H1 (cell line): ENCODE results near the gene SLC6A20. TPM values are rescaled to one million over a fixed set of nuclear protein-coding genes. Genes with fewer than 3 reads are reported as not detected.

ENCODE experiments used
- CTCF ChIA-PET: fragments of 300-600 bp; sonication (Branson Sonifier 250); formaldehyde crosslinking; loops from one replicate; lab custom pipeline; 2021; ENCODE audit not compliant: partially characterized antibody; lab: Charles Lee
- POLR2A ChIA-PET: fragments of 300-600 bp; sonication (Branson Sonifier 250); formaldehyde crosslinking; loops from one replicate; lab custom pipeline; 2021; ENCODE audit warnings: inconsistent platforms; ENCODE audit not compliant: partially characterized antibody; lab: Charles Lee
- DNase-seq, 2 experiments: peaks; one replicate each; pipeline versions ENCODE4 v3.0.0 to v3.0.0-alpha.2; 2010 to 2022; ENCODE audit warnings: low spot score in 2 of 2, low read depth in 1 of 2, mixed read lengths in 1 of 2
- FAIRE-seq: peaks from 2 replicates; lab custom pipeline; 2011; peaks lifted over from hg19 to GRCh38; lab: Jason Lieb, UNC
- H2AFZ ChIP-seq: 2 replicates; pipeline ENCODE4 v1.8.1; 2012; ENCODE audit warnings: low read length, inconsistent platforms
- H2AK5ac ChIP-seq: 2 replicates; pipeline ENCODE4 v1.6.1; 2013; ENCODE audit warnings: low read depth, low read length
- H2BK120ac ChIP-seq: replicated peaks from 2 replicates; pipeline ENCODE3; 2013; ENCODE audit warnings: low read depth, low read length, inconsistent platforms
- H2BK12ac ChIP-seq: 2 replicates; pipeline ENCODE4 v1.6.1; 2013; ENCODE audit warnings: low read depth, low read length
- H2BK15ac ChIP-seq: 2 replicates; pipeline ENCODE4 v1.6.1; 2013; ENCODE audit warnings: low read length
- H2BK20ac ChIP-seq: 2 replicates; pipeline ENCODE4 v1.6.1; 2013; ENCODE audit warnings: low read length
- H2BK5ac ChIP-seq: 2 replicates; pipeline ENCODE4 v1.6.1; 2013; ENCODE audit warnings: low read depth, low read length
- H3K14ac ChIP-seq: 2 replicates; pipeline ENCODE4 v1.6.1; 2013; ENCODE audit warnings: inconsistent platforms; ENCODE audit not compliant: insufficient read length
- H3K18ac ChIP-seq: 2 replicates; pipeline ENCODE4 v1.6.1; 2013; ENCODE audit warnings: low read length; ENCODE audit errors: extremely low read depth
- H3K23ac ChIP-seq: 2 replicates; pipeline ENCODE4 v1.6.1; 2013; ENCODE audit warnings: inconsistent platforms; ENCODE audit not compliant: insufficient read length
- H3K23me2 ChIP-seq: 2 replicates; pipeline ENCODE4 v1.6.1; 2013; ENCODE audit warnings: low read depth, low read length
- H3K27ac ChIP-seq: 2 replicates; pipeline ENCODE4 v1.6.1; 2011; ENCODE audit warnings: low read depth, low read length, inconsistent platforms
- H3K27me3 ChIP-seq, 4 experiments: replicated peaks in 1 of 4; 1 replicate in 1 of 4; 2 replicates in 3 of 4; pipeline versions ENCODE4 v1.6.1 to v1.8.1; 2011 to 2013; ENCODE audit warnings: low read length in 3 of 4, mild to moderate bottlenecking in 3 of 4, inconsistent platforms in 2 of 4, mixed read lengths in 2 of 4, moderate library complexity in 1 of 4; ENCODE audit not compliant: control insufficient read depth in 3 of 4, insufficient read depth in 3 of 4; ENCODE audit errors: extremely low read depth in 1 of 4
- H3K36me3 ChIP-seq, 4 experiments: 2 replicates each; pipeline versions ENCODE4 v1.6.1 to v1.8.1; 2011 to 2013; ENCODE audit warnings: mild to moderate bottlenecking in 4 of 4, low read length in 3 of 4, moderate library complexity in 2 of 4, control low read depth in 1 of 4, inconsistent platforms in 1 of 4; ENCODE audit not compliant: insufficient read depth in 4 of 4, control insufficient read depth in 2 of 4
- H3K4ac ChIP-seq: replicated peaks from 2 replicates; pipeline ENCODE3; 2013; ENCODE audit warnings: low read length, low read depth, mixed read lengths, inconsistent platforms; ENCODE audit not compliant: insufficient read length
- H3K4me1 ChIP-seq, 4 experiments: replicated peaks in 1 of 4; 1 replicate in 1 of 4; 2 replicates in 3 of 4; pipeline versions ENCODE4 v1.6.1 to v1.8.1; 2011 to 2013; ENCODE audit warnings: low read length in 3 of 4, inconsistent platforms in 2 of 4, mixed read lengths in 1 of 4; ENCODE audit not compliant: insufficient read depth in 4 of 4, control insufficient read depth in 3 of 4
- H3K4me2 ChIP-seq, 2 experiments: 2 replicates each; pipeline versions ENCODE4 v1.6.1 to v1.8.1; 2011 to 2013; ENCODE audit warnings: low read depth in 2 of 2, low read length in 2 of 2, control low read depth in 1 of 2, inconsistent platforms in 1 of 2, mild to moderate bottlenecking in 1 of 2; ENCODE audit not compliant: insufficient read depth in 1 of 2
- H3K4me3 ChIP-seq, 4 experiments: fragments of 200-600, 300-600 bp in 1 of 4; sonication (generic), shearing (Covaris generic), sonication (Bioruptor Twin) in 1 of 4; 2 replicates each; pipeline versions ENCODE4 v1.5.1 to v1.8.1; 2011 to 2016; ENCODE audit warnings: low read length in 4 of 4, low read depth in 3 of 4, control low read depth in 2 of 4, inconsistent platforms in 2 of 4, mild to moderate bottlenecking in 2 of 4, mixed read lengths in 1 of 4, moderate library complexity in 1 of 4; ENCODE audit not compliant: insufficient read depth in 2 of 4; ENCODE audit errors: extremely low read depth in 1 of 4
- H3K56ac ChIP-seq: replicated peaks from 2 replicates; pipeline ENCODE3; 2013; ENCODE audit warnings: low read depth, mild to moderate bottlenecking, mixed read lengths, low read length, inconsistent platforms; ENCODE audit not compliant: insufficient read length
- H3K79me1 ChIP-seq: 2 replicates; pipeline ENCODE4 v1.6.1; 2013; ENCODE audit warnings: low read depth, low read length, control low read depth
- H3K79me2 ChIP-seq, 2 experiments: 2 replicates each; pipeline versions ENCODE4 v1.6.1 to v1.8.1; 2012 to 2013; ENCODE audit warnings: low read length in 2 of 2, mild to moderate bottlenecking in 2 of 2, inconsistent platforms in 1 of 2; ENCODE audit not compliant: insufficient read depth in 2 of 2, control insufficient read depth in 1 of 2
- H3K9ac ChIP-seq, 4 experiments: replicated peaks in 1 of 4; 1 replicate in 1 of 4; 2 replicates in 3 of 4; pipeline versions ENCODE4 v1.6.1 to v1.8.1; 2011 to 2013; ENCODE audit warnings: low read depth in 3 of 4, low read length in 3 of 4, control low read depth in 2 of 4, mild to moderate bottlenecking in 2 of 4, moderate library complexity in 2 of 4, inconsistent platforms in 1 of 4; ENCODE audit errors: extremely low read depth in 1 of 4
- H3K9me3 ChIP-seq, 2 experiments: 2 replicates each; pipeline versions ENCODE4 v1.6.1 to v1.8.1; 2012 to 2013; ENCODE audit warnings: mild to moderate bottlenecking in 2 of 2, moderate library complexity in 2 of 2, control low read depth in 1 of 2, inconsistent platforms in 1 of 2, low read depth in 1 of 2, low read length in 1 of 2, mixed read lengths in 1 of 2; ENCODE audit not compliant: insufficient read depth in 2 of 2
- H4K20me1 ChIP-seq, 2 experiments: replicated peaks in 1 of 2; 2 replicates each; pipeline versions ENCODE3 to v1.8.1; 2011 to 2013; ENCODE audit warnings: inconsistent platforms in 2 of 2, low read length in 2 of 2, mild to moderate bottlenecking in 1 of 2; ENCODE audit not compliant: insufficient read depth in 2 of 2, control insufficient read depth in 1 of 2
- H4K5ac ChIP-seq: 2 replicates; pipeline ENCODE4 v1.6.1; 2013; ENCODE audit warnings: low read length, low read depth, mixed read lengths, inconsistent platforms; ENCODE audit not compliant: insufficient read length
- H4K8ac ChIP-seq: 2 replicates; pipeline ENCODE4 v1.8.0; 2013; ENCODE audit warnings: mild to moderate bottlenecking, moderate library complexity, low read length, inconsistent platforms; ENCODE audit not compliant: insufficient read depth; ENCODE audit errors: extremely low read depth
- H4K91ac ChIP-seq: replicated peaks from 2 replicates; pipeline ENCODE3; 2013; ENCODE audit warnings: low read length, mixed read lengths, inconsistent platforms; ENCODE audit not compliant: insufficient read length
- CHD2 ChIP-seq: IDR thresholded peaks from 2 replicates; pipeline ENCODE4 v1.6.1; 2012; ENCODE audit warnings: low read length, improper control_type of control experiment
- CREB1 ChIP-seq: IDR thresholded peaks from 2 replicates; pipeline ENCODE4 v1.6.1; 2012; ENCODE audit warnings: inconsistent platforms
- HDAC6 ChIP-seq: IDR thresholded peaks from one replicate; pipeline ENCODE4 v1.7.1; 2012; ENCODE audit warnings: low read depth, mild to moderate bottlenecking, inconsistent platforms, low read length, moderate library complexity
- KDM5A ChIP-seq: fragments of 200-600 bp; IDR thresholded peaks from 2 replicates; pipeline ENCODE4 v1.7.1; 2012; ENCODE audit warnings: mild to moderate bottlenecking, low read length, inconsistent platforms, mixed read lengths
- SRF ChIP-seq: IDR thresholded peaks from 2 replicates; pipeline ENCODE4 v1.6.1; 2011; ENCODE audit warnings: mild to moderate bottlenecking, low read depth, low read length, moderate library complexity
- SUZ12 ChIP-seq: fragments of 200-600 bp; sonication (generic); IDR thresholded peaks from 2 replicates; pipeline ENCODE4 v1.6.1; 2012; ENCODE audit warnings: mild to moderate bottlenecking, inconsistent platforms, low read length, moderate library complexity, mixed read lengths
- ZNF274 ChIP-seq: IDR thresholded peaks from 2 replicates; pipeline ENCODE4 v1.7.0; 2012; ENCODE audit warnings: low read length, borderline replicate concordance; ENCODE audit errors: extremely low read depth
- WGBS, 2 experiments: shearing (Covaris generic) in 1 of 2; methylation state at CpG; one replicate each; pipeline versions ENCODE4 v1.1.6 to v1.1.7; 2013 to 2015; ENCODE audit warnings: low lambda C conversion rate in 2 of 2, mixed read lengths in 2 of 2, inconsistent platforms in 1 of 2, low coverage in 1 of 2, missing lambda C conversion rate in 1 of 2; ENCODE audit not compliant: insufficient replicate concordance in 2 of 2, insufficient coverage in 1 of 2, insufficient read length in 1 of 2; ENCODE audit errors: extremely low coverage in 1 of 2, missing lambda C conversion rate in 1 of 2; 5-methylcytosine and 5-hydroxymethylcytosine counted together
- polyA plus RNA-seq, 7 experiments: library from polyadenylated mRNA; depleted of rRNA in 3 of 7; stranded (reverse) in 5 of 7; unstranded in 2 of 7; fragments of >200 nt in 5 of 7; fragments of 200-250 nt in 2 of 7; gene quantifications; 1 replicate in 5 of 7; 2 replicates in 1 of 7; 4 replicates in 1 of 7; pipeline versions ENCODE4 v1.2.1 to v1.2.3, GENCODE V29; 2011 to 2013; ENCODE audit warnings: missing spikeins in 2 of 7, mixed read lengths in 2 of 7
- total RNA-seq: library from RNA; stranded (reverse); fragmentation: NEBNext Ultra II Directional; extraction: Animal tissue kit (Norgen Biotek cat#: 25700); gene quantifications from 2 replicates; pipeline ENCODE4 v1.2.1, GENCODE V29; 2021
- TF ChIP-seq, protein P1 (sequence below): IDR thresholded peaks from 2 replicates; pipeline ENCODE4 v1.6.1; 2011; ENCODE audit warnings: low read depth, mild to moderate bottlenecking, low read length; ENCODE audit not compliant: insufficient read depth

The SLC6A20 gene
- total and polyA plus RNA-seq, 2 of the 8 experiments (the other 6 are each of a cell fraction or from before 2014, with no cell fraction given): 0.05 TPM; not detected in 1

DNA sequence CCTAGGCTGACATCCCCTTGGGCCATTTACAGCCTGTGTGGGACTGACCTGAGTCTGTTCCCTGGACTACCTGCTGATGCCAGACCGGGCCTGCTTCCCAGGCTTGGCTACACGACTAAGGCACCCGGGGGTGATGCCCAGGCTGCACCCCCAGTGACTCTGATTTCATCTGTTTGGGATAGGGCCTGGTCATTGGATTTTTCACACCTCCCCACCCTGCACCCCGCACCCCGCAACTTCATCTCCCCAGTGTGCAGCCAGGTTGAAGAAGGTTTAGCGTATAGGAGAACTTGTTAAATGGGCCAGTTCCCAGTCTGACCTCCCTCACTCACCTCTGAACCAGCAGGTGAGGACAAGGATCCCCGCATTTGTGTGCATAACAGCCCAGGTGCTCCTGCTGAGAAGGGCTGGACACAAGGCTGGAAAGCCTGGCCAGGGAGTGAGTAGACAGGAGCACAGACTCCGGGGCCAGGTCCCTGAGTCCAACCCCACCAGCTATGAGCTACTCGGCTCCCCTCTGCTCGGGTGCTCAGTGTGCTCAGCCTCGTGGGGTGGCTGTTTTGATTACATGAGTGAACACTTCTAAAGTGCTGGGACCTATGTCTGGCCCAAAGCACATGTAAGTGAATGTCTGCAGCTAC, 18.5 kb downstream of the SLC6A20 start:
- 93% methylated on average over 11 of the region's 11 CpGs; no CpG with 5 or more reads in 1 of the 2 experiments for WGBS, 2 experiments
- no peaks in the 10 kb centered on the region for H4K20me1 ChIP-seq
- no peak overlapping the region for H2AFZ ChIP-seq
- H2AK5ac ChIP-seq: no peak overlapping the region
- no peak overlapping the region for H3K23ac ChIP-seq
- no peak overlapping the region for H2BK120ac ChIP-seq
- no peak overlapping the region for H2BK20ac ChIP-seq
- peaks cover 0 to 2% (median 0%) of the 10 kb centered on the region in 4 experiments; a peak in 1 of 7 replicates for H3K4me1 ChIP-seq
- H3K14ac ChIP-seq: no peak overlapping the region
- no peak overlapping the region for H4K5ac ChIP-seq
- no peak overlapping the region for H3K27ac ChIP-seq
- TF ChIP-seq, protein P1, sequence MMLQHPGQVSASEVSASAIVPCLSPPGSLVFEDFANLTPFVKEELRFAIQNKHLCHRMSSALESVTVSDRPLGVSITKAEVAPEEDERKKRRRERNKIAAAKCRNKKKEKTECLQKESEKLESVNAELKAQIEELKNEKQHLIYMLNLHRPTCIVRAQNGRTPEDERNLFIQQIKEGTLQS: no peak
- TF ChIP-seq KDM5A (no peak), CREB1 (no peak), SRF (no peak), ZNF274 (no peak), SUZ12 (no peak), HDAC6 (no peak), CHD2 (no peak)
- no peak for DNase-seq
- no peak overlapping the region for H3K9ac ChIP-seq
- H2BK5ac ChIP-seq: no peak overlapping the region
- no peak overlapping the region for H3K4me3 ChIP-seq
- H3K23me2 ChIP-seq: peaks cover 5% of the 10 kb centered on the region; the same call in 1 of the 2 replicates
- no peaks in the 10 kb centered on the region for H3K9me3 ChIP-seq
- no peak overlapping the region for H4K91ac ChIP-seq
- no peak overlapping the region for H3K4me2 ChIP-seq
- ChIA-PET POLR2A (interaction anchor here (1.1 kb wide), 1 partner anchor 18 kb away, joined by 4 read pairs; no protein-coding TSS in a partner anchor), CTCF (interaction anchor here (0.9 to 7.1 kb wide), 3 partner anchors 16 to 122 kb away, joined by 5 to 64 read pairs (median 6); no protein-coding TSS in a partner anchor)
- H3K79me1 ChIP-seq: no peaks in the 10 kb centered on the region
- no peak overlapping the region for H4K8ac ChIP-seq
- no peak for FAIRE-seq
- H3K18ac ChIP-seq: no peak overlapping the region
- no peaks in the 10 kb centered on the region for H3K27me3 ChIP-seq
- H3K36me3 ChIP-seq: no peaks in the 10 kb centered on the region
- no peak overlapping the region for H2BK12ac ChIP-seq
- no peak overlapping the region for H3K56ac ChIP-seq
- no peak overlapping the region for H2BK15ac ChIP-seq
- H3K4ac ChIP-seq: no peak overlapping the region
- no peaks in the 10 kb centered on the region for H3K79me2 ChIP-seq
